Measurements from ENCODE around the gene KCNJ1. TPM values are rescaled to one million over a fixed set of nuclear protein-coding genes. Genes with fewer than 3 reads are reported as not detected.
A peak's percentile ranks its signal among the peaks of the same experiment; 100 is the strongest.

Gene KCNJ1
- total RNA-seq, 1 donor, result not detected

GRCh38 chr11:128860571-128861361, 6.3 kb downstream of the KCNJ1 start:
- peak; percentile 89 for DNase-seq (ENCODE audit: insufficient read length, low spot score, missing footprints)
- no peak for TF ChIP-seq CTCF (IDR thresholded peaks at IDR 0.05; ENCODE audit: extremely low read depth, low read depth, low read length)
- peak overlapping the region; percentile 4 for H2AFZ ChIP-seq (ENCODE audit: low read length)
- no peaks in the 10 kb centered on the region for H3K27me3 ChIP-seq (ENCODE audit: insufficient read depth, low read length)
- peak overlapping the region; percentile 69 for H3K4me2 ChIP-seq (ENCODE audit: insufficient read depth, low read length)
- no peaks in the 10 kb centered on the region for H3K9me3 ChIP-seq (ENCODE audit: low read depth, low read length)
- H3K36me3 ChIP-seq (ENCODE audit: insufficient read depth, low read length), result no peaks in the 10 kb centered on the region
- peaks cover 33% of the 10 kb centered on the region for H3K4me1 ChIP-seq (ENCODE audit: insufficient read depth, low read length)
- peak overlapping the region; percentile 29 for H3K27ac ChIP-seq (ENCODE audit: low read depth, low read length)
- H3K79me2 ChIP-seq (ENCODE audit: insufficient read depth, low read length), result no peaks in the 10 kb centered on the region
- H3K4me3 ChIP-seq (ENCODE audit: insufficient read depth, low read length), result peak overlapping the region; percentile 30
- H4K20me1 ChIP-seq (ENCODE audit: insufficient read depth, low read length), result no peaks in the 10 kb centered on the region

- Histone ChIP-seq H2AFZ (ENCODE audit: low read length) (peak overlapping the region; percentile 41), H3K4me1 (ENCODE audit: insufficient read depth, low read length) (peaks cover 33% of the 10 kb centered on the region), H3K9me3 (ENCODE audit: low read depth, low read length) (no peaks in the 10 kb centered on the region), H3K4me2 (ENCODE audit: insufficient read depth, low read length) (no peak overlapping the region), H3K27me3 (ENCODE audit: insufficient read depth, low read length) (no peaks in the 10 kb centered on the region), H3K79me2 (ENCODE audit: insufficient read depth, low read length) (no peaks in the 10 kb centered on the region), H3K36me3 (ENCODE audit: insufficient read depth, low read length) (no peaks in the 10 kb centered on the region), H3K27ac (ENCODE audit: low read depth, low read length) (no peak overlapping the region), H3K4me3 (ENCODE audit: insufficient read depth, low read length) (no peak overlapping the region), H4K20me1 (ENCODE audit: insufficient read depth, low read length) (no peaks in the 10 kb centered on the region)
- TF ChIP-seq CTCF (IDR thresholded peaks at IDR 0.05; ENCODE audit: extremely low read depth, low read depth, low read length), result peak; percentile 83
- peak; percentile 88 for DNase-seq (ENCODE audit: insufficient read length, low spot score, missing footprints)
Observed at GRCh38 chr11:128859563-128860441, 7.3 kb downstream of the KCNJ1 start.

GRCh38 chr11:128857341-128857740, 9.8 kb downstream of the KCNJ1 start:
- Histone ChIP-seq H4K20me1 (ENCODE audit: insufficient read depth, low read length) (no peaks in the 10 kb centered on the region), H2AFZ (ENCODE audit: low read length) (no peak overlapping the region), H3K4me2 (ENCODE audit: insufficient read depth, low read length) (no peak overlapping the region), H3K4me1 (ENCODE audit: insufficient read depth, low read length) (peaks cover 18% of the 10 kb centered on the region), H3K36me3 (ENCODE audit: insufficient read depth, low read length) (no peaks in the 10 kb centered on the region), H3K79me2 (ENCODE audit: insufficient read depth, low read length) (no peaks in the 10 kb centered on the region), H3K27me3 (ENCODE audit: insufficient read depth, low read length) (no peaks in the 10 kb centered on the region), H3K4me3 (ENCODE audit: insufficient read depth, low read length) (no peak overlapping the region), H3K27ac (ENCODE audit: low read depth, low read length) (no peak overlapping the region), H3K9me3 (ENCODE audit: low read depth, low read length) (no peaks in the 10 kb centered on the region)
- no peak for TF ChIP-seq CTCF (IDR thresholded peaks at IDR 0.05; ENCODE audit: extremely low read depth, low read depth, low read length)
- no peak for DNase-seq (ENCODE audit: insufficient read length, low spot score, missing footprints)

GRCh38 chr11:128856241-128856640, 10.9 kb downstream of the KCNJ1 start:
- no peaks in the 10 kb centered on the region for H3K27me3 ChIP-seq (ENCODE audit: insufficient read depth, low read length)
- H4K20me1 ChIP-seq (ENCODE audit: insufficient read depth, low read length), result no peaks in the 10 kb centered on the region
- no peaks in the 10 kb centered on the region for H3K36me3 ChIP-seq (ENCODE audit: insufficient read depth, low read length)
- no peaks in the 10 kb centered on the region for H3K9me3 ChIP-seq (ENCODE audit: low read depth, low read length)
- TF ChIP-seq CTCF (IDR thresholded peaks at IDR 0.05; ENCODE audit: extremely low read depth, low read depth, low read length), result no peak
- H3K4me1 ChIP-seq (ENCODE audit: insufficient read depth, low read length), result peaks cover 13% of the 10 kb centered on the region
- no peak overlapping the region for H3K27ac ChIP-seq (ENCODE audit: low read depth, low read length)
- DNase-seq (ENCODE audit: insufficient read length, low spot score, missing footprints), result no peak
- no peaks in the 10 kb centered on the region for H3K79me2 ChIP-seq (ENCODE audit: insufficient read depth, low read length)
- no peak overlapping the region for H3K4me3 ChIP-seq (ENCODE audit: insufficient read depth, low read length)
- H2AFZ ChIP-seq (ENCODE audit: low read length), result no peak overlapping the region
- H3K4me2 ChIP-seq (ENCODE audit: insufficient read depth, low read length), result no peak overlapping the region
